Gastrocnemius medialis (tissue), 4 donors: ENCODE data around the gene LRRC63. TPM values are rescaled to one million over a fixed set of nuclear protein-coding genes. Genes with fewer than 3 reads are reported as not detected.

Experiments used
- ATAC-seq, 2 donors: fragments of 150-250 bp; one replicate each; pipeline ENCODE4 v1.9.1; 2016
- DNase-seq, 2 donors: peaks; one replicate each; pipeline ENCODE4 v3.0.0-alpha.2; 2019
- H3K27ac ChIP-seq, 4 donors: fragments of 200-600 bp; sonication (generic); 1 replicate in 1 of 4; 2 replicates in 3 of 4; pipeline ENCODE4 v1.5.1; 2016 to 2018; ENCODE audit warnings: mild to moderate bottlenecking in 2 of 4, moderate library complexity in 1 of 4
- H3K27me3 ChIP-seq, 3 donors: fragments of 200-600 bp; sonication (generic) in 2 of 3; 1 replicate in 1 of 3; 2 replicates in 2 of 3; pipeline versions ENCODE4 v1.5.1 to v1.6.0; 2016 to 2019; ENCODE audit warnings: mild to moderate bottlenecking in 1 of 3, moderate library complexity in 1 of 3
- H3K36me3 ChIP-seq, 2 donors: fragments of 200-600 bp; sonication (generic) in 1 of 2; one replicate each; pipeline ENCODE4 v1.5.1; 2017 to 2018
- H3K4me1 ChIP-seq, 2 donors: fragments of 200-600 bp; sonication (generic) in 1 of 2; one replicate each; pipeline ENCODE4 v1.5.1; 2016 to 2017; ENCODE audit warnings: mild to moderate bottlenecking in 2 of 2
- H3K4me3 ChIP-seq, 4 donors: fragments of 200-600 bp; sonication (generic) in 3 of 4; 1 replicate in 1 of 4; 2 replicates in 3 of 4; pipeline ENCODE4 v1.5.1; 2016 to 2019; ENCODE audit warnings: mild to moderate bottlenecking in 2 of 4
- H3K9me3 ChIP-seq, 3 donors: fragments of 200-600 bp; sonication (generic) in 2 of 3; 1 replicate in 1 of 3; 2 replicates in 2 of 3; pipeline ENCODE4 v1.5.1; 2016 to 2019
- CTCF ChIP-seq, 5 experiments: fragments of 450-650 bp in 3 of 5; fragments of 200-600 bp in 2 of 5; sonication (generic) in 2 of 5; IDR thresholded peaks in 4 of 5; conservative IDR thresholded peaks in 1 of 5; 1 replicate in 4 of 5; 2 replicates in 1 of 5; pipeline ENCODE4 v1.5.1; 2016 to 2019; ENCODE audit warnings: antibody characterized with exemption in 5 of 5, mild to moderate bottlenecking in 3 of 5, moderate library complexity in 3 of 5
- POLR2A ChIP-seq, 2 donors: fragments of 450-650 bp; IDR thresholded peaks; one replicate each; pipeline ENCODE4 v1.6.1; 2017; ENCODE audit warnings: antibody characterized with exemption in 2 of 2, mild to moderate bottlenecking in 2 of 2, moderate library complexity in 2 of 2
- in situ Hi-C, 4 donors: fragments of 200-750 bp; cut with MboI; loops; one replicate each; pipeline versions ENCODE4 v1.15.0 to v1.8.0; 2017; ENCODE audit warnings: low sequenced_read_pairs in 4 of 4
- intact Hi-C: fragments of 100-400 bp; cut with DNase I; formaldehyde crosslinking; loops from one replicate; pipeline ENCODE4 v1.15.1; 2023; ENCODE audit warnings: low total_unique reads
- total RNA-seq, 4 donors: library from RNA; depleted of rRNA; stranded (reverse); fragments of >200 nt; gene quantifications; one replicate each; pipeline versions ENCODE4 v1.1.0 to v1.2.3, GENCODE V29; 2016

Gene LRRC63
- total RNA-seq, 4 donors from 2014 or later, result not detected

GRCh38 chr13:46296115-46296822, 84.5 kb downstream of the LRRC63 start:
- intact Hi-C loops, result no loop called here
- H3K27me3 ChIP-seq, result no peaks in the 10 kb centered on the region

GRCh38 chr13:46296921-46297320, 85.2 kb downstream of the LRRC63 start:
- no peak overlapping the region for H3K27ac ChIP-seq
- no peak for DNase-seq
- in situ Hi-C loops (no loop called here), intact Hi-C loops (no loop called here)
- ATAC-seq, result no peak
- no peaks in the 10 kb centered on the region for H3K9me3 ChIP-seq
- H3K27me3 ChIP-seq, result no peaks in the 10 kb centered on the region
- H3K36me3 ChIP-seq, result no peaks in the 10 kb centered on the region
- H3K4me1 ChIP-seq, result no peaks in the 10 kb centered on the region
- TF ChIP-seq POLR2A (IDR thresholded peaks at IDR 0.05) (no peak), CTCF (IDR thresholded peaks at IDR 0.05 in 4 of 5, conservative IDR thresholded peaks at IDR 0.05 in 1 of 5) (no peak)
- H3K4me3 ChIP-seq, result no peak overlapping the region

More at GRCh38 chr13:46296115-46296822, 84.5 kb downstream of the LRRC63 start:
- no peak overlapping the region for H3K27ac ChIP-seq
- TF ChIP-seq POLR2A (IDR thresholded peaks at IDR 0.05) (no peak), CTCF (IDR thresholded peaks at IDR 0.05 in 4 of 5, conservative IDR thresholded peaks at IDR 0.05 in 1 of 5) (no peak)
- no peaks in the 10 kb centered on the region for H3K9me3 ChIP-seq
- DNase-seq (no peak), ATAC-seq (peak; percentile 62 to 79)
- in situ Hi-C loops, result no loop called here
- H3K4me3 ChIP-seq, result no peak overlapping the region
- H3K4me1 ChIP-seq, result no peaks in the 10 kb centered on the region
- H3K36me3 ChIP-seq, result no peaks in the 10 kb centered on the region

GRCh38 chr13:46297361-46297811, 85.7 kb downstream of the LRRC63 start:
- Histone ChIP-seq H3K4me1 (no peaks in the 10 kb centered on the region), H3K4me3 (no peak overlapping the region), H3K27ac (no peak overlapping the region), H3K36me3 (no peaks in the 10 kb centered on the region), H3K9me3 (no peaks in the 10 kb centered on the region), H3K27me3 (no peaks in the 10 kb centered on the region)
- intact Hi-C loops (no loop called here), in situ Hi-C loops (no loop called here)
- TF ChIP-seq POLR2A (IDR thresholded peaks at IDR 0.05) (no peak), CTCF (IDR thresholded peaks at IDR 0.05 in 4 of 5, conservative IDR thresholded peaks at IDR 0.05 in 1 of 5) (no peak)
- ATAC-seq, result no peak
- DNase-seq, result no peak

GRCh38 chr13:46303742-46304385, 92.1 kb downstream of the LRRC63 start:
- intact Hi-C loops, result no loop called here
- no peak overlapping the region for H3K27ac ChIP-seq
- H3K4me3 ChIP-seq, result no peak overlapping the region
- H3K27me3 ChIP-seq, result no peaks in the 10 kb centered on the region
- in situ Hi-C loops, result no loop called here
- no peak for DNase-seq
- H3K9me3 ChIP-seq, result no peaks in the 10 kb centered on the region
- no peak for ATAC-seq
- H3K36me3 ChIP-seq, result no peaks in the 10 kb centered on the region
- no peaks in the 10 kb centered on the region for H3K4me1 ChIP-seq
- TF ChIP-seq POLR2A (IDR thresholded peaks at IDR 0.05) (no peak), CTCF (IDR thresholded peaks at IDR 0.05 in 4 of 5, conservative IDR thresholded peaks at IDR 0.05 in 1 of 5) (no peak)
